Astrocyte of the hippocampus (primary cell): Measurements from ENCODE around the gene EPHA1.

Source experiments
- DNase-seq: peaks from one replicate; pipeline ENCODE4 v3.0.0; 2011; ENCODE audit warnings: low read depth, low spot score

EPHA1 gene

GRCh38 chr7:143351060-143351459 lies 57.6 kb downstream of the EPHA1 start:
- no peak for DNase-seq

DNA sequence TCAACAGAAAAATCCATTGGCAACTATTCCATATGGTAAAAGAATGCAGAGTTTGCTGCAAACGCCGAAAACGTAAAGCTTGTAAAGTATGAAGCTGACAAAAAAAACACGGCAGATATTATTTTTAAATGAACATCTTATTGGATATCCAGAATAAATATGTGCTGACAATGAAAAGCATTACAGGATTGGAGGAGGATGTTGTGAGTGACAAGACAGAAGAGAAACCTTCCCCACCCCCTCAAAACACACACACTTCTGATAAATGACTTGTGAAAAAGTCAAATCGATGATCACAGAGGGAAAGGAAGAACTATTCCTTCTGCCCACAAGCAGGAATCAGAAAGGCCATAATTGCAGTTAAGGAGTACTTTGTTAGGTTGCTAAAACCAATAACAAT lies 60.7 kb downstream of the EPHA1 start:
- no peak for DNase-seq

- no peak for DNase-seq
Measured at GRCh38 chr7:143346018-143346417, 62.6 kb downstream of the EPHA1 start.

DNA sequence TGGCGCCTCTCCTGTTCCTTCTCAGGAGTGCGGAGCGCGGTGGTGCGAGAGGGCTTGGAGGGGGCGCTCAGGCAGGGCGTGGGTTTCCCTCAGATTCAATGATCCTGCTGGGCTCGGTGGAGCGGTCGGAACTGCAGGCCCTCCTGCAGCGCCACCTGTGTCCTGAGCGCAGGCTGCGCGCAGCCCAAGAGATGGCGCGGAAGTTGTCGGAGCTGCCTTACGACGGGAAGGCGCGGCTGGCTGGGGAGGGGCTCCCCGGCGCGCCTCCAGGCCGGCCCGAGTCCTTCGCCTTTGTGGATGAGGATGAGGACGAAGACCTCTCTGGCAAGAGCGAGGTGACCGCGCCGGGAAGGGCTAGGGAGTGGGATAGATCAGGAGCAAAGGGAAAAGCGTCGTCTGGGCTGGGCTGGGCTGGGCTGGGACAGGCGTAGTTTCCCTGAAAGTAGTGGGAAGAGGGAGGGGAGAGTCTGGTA lies 63.2 kb downstream of the EPHA1 start:
- DNase-seq = peak; percentile 72

DNA sequence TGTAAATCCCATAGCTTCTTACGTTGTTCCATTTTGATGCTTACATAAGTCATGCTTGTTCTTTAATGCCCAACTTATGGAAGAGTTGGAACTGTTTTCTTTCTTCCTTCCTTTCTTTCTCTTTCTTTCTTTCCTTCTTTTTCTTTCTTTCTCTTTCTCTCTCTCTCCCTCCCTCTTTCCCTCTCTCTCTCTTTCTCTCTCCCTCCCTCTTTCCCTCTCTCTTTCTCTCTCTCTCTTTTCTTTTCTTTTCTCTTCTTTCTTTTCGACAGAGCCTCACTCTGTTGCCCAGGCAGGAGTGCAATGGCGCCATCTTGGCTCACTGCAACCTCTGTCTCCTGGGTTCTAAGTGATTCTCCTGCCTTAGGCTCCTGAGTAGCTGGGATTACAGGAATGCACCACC lies 65.1 kb downstream of the EPHA1 start:
- no peak for DNase-seq

- no peak for DNase-seq
Measured at GRCh38 chr7:143341842-143342241, 66.8 kb downstream of the EPHA1 start.
